Calu3 (cell line): ENCODE data around the gene EPOP. TPM values are rescaled to one million over a fixed set of nuclear protein-coding genes. Genes with fewer than 3 reads are reported as not detected.

Experiments
- BruUV-seq: library from RNA; stranded (reverse); fragments of 400-500 nt; replicated peaks from 2 replicates; lab custom pipeline; 2021; lab: Mats Ljungman, UMichigan
- CTCF ChIA-PET: fragments of 300-600 bp; sonication (Branson Sonifier 250); formaldehyde crosslinking; loops from one replicate; lab custom pipeline; 2022; ENCODE audit warnings: antibody characterized with exemption; lab: Charles Lee
- DNase-seq: peaks from one replicate; pipeline ENCODE4 v3.0.0; 2022
- H3K27ac Mint-ChIP-seq: one replicate; pipeline ENCODE4 v1.8.0; 2022; ENCODE audit warnings: mixed read lengths; ENCODE audit not compliant: unreplicated experiment
- H3K27me3 Mint-ChIP-seq: one replicate; pipeline ENCODE4 v1.8.0; 2022; ENCODE audit warnings: mixed read lengths; ENCODE audit not compliant: unreplicated experiment
- H3K36me3 Mint-ChIP-seq: one replicate; pipeline ENCODE4 v1.8.0; 2022; ENCODE audit warnings: mild to moderate bottlenecking, moderate library complexity, mixed read lengths; ENCODE audit not compliant: insufficient read depth, unreplicated experiment
- H3K4me1 Mint-ChIP-seq: one replicate; pipeline ENCODE4 v1.8.0; 2022; ENCODE audit warnings: mild to moderate bottlenecking, low read depth, mixed read lengths; ENCODE audit not compliant: unreplicated experiment
- H3K4me3 Mint-ChIP-seq: one replicate; pipeline ENCODE4 v1.8.0; 2022; ENCODE audit warnings: mild to moderate bottlenecking, low read depth, moderate library complexity, mixed read lengths; ENCODE audit not compliant: unreplicated experiment
- H3K9me3 Mint-ChIP-seq: one replicate; pipeline ENCODE4 v1.8.0; 2022; ENCODE audit warnings: low read depth, mixed read lengths; ENCODE audit not compliant: unreplicated experiment
- intact Hi-C: fragments of 100-400 bp; cut with micrococcal nuclease; formaldehyde crosslinking; loops from one replicate; pipeline ENCODE4 v1.10.0; 2022; ENCODE audit not compliant: unreplicated experiment
- total RNA-seq: library from RNA; stranded (reverse); gene quantifications from 2 replicates; pipeline ENCODE4 v1.2.3, GENCODE V29; 2022
- TF ChIP-seq, protein P1 (sequence below): fragments of 200-600 bp; IDR thresholded peaks from one replicate; pipeline ENCODE4 v1.8.0; 2022; ENCODE audit warnings: antibody characterized with exemption; ENCODE audit not compliant: unreplicated experiment

EPOP gene
- total RNA-seq, 1 experiment from 2014 or later: 15.3 TPM

DNA sequence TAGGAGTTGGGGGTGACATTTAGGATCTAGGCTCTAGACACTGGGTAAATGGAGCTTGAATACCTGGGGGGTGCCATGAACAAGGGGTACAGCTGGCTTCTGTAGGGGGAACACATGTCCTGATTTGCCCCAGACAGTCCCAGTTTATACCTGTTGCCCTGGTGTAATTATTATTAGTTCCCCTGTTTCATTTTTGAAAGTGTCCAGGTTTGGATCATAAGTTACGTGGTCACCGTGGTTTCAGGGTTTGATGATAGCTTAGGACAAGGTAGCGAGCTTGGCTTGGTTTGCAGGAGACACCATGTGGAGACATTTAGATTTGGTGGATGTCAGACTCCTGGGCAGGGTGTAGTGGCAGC, 35.8 kb upstream of the EPOP start:
- intact Hi-C loops: no loop called here
- Mint-ChIP-seq H3K27ac (no peak overlapping the region), H3K4me3 (no peak overlapping the region), H3K27me3 (no peaks in the 10 kb centered on the region), H3K36me3 (peaks cover 83% of the 10 kb centered on the region), H3K9me3 (no peaks in the 10 kb centered on the region), H3K4me1 (peaks cover 32% of the 10 kb centered on the region)
- no peak for DNase-seq
- TF ChIP-seq, protein P1, sequence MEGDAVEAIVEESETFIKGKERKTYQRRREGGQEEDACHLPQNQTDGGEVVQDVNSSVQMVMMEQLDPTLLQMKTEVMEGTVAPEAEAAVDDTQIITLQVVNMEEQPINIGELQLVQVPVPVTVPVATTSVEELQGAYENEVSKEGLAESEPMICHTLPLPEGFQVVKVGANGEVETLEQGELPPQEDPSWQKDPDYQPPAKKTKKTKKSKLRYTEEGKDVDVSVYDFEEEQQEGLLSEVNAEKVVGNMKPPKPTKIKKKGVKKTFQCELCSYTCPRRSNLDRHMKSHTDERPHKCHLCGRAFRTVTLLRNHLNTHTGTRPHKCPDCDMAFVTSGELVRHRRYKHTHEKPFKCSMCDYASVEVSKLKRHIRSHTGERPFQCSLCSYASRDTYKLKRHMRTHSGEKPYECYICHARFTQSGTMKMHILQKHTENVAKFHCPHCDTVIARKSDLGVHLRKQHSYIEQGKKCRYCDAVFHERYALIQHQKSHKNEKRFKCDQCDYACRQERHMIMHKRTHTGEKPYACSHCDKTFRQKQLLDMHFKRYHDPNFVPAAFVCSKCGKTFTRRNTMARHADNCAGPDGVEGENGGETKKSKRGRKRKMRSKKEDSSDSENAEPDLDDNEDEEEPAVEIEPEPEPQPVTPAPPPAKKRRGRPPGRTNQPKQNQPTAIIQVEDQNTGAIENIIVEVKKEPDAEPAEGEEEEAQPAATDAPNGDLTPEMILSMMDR: no peak
- no TSS peak for BruUV-seq
- CTCF ChIA-PET: interaction anchor here (0.7 kb wide), 1 partner anchor 107 kb away, joined by 3 read pairs; no protein-coding TSS in a partner anchor

DNA sequence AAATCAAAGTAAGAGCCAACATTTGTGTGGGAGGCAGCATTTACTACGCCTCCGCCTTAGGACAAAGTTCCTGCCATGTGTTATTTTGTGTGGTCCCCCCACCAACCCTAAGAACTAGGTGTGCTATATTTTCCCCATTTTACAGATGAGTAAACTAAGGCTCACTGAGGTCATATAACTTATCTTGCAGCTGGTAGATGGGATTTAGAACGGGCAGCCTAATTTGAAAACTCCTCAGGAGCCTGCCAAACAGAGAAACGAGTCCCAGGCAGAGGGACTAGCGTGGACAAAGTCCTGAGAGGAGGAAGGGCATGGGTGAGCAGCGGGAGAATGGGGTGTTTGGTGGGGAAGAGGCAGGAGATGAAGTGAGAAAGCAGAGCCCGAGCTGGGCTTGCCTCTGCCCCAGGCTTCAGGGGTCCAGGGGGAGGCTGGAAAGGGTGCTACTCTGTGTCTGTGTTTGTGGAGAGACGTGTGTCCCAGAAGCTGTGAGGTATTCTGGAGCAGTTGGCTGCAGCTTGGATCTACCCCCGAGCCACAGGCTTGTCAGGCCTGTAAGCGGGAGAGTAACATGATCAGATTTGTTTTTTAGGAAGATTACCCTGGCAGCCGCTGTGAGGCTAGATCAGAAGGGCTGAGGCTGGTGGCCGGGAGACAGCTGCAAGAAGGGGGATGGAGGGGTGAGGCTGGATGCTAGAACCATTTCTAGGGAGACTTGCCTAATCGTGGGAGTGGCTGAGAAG, 35.3 kb upstream of the EPOP start:
- TF ChIP-seq, protein P1: no peak
- H3K36me3 Mint-ChIP-seq: peaks cover 84% of the 10 kb centered on the region
- no peak for DNase-seq
- no peak overlapping the region for H3K4me3 Mint-ChIP-seq
- no TSS peak for BruUV-seq
- H3K9me3 Mint-ChIP-seq: no peaks in the 10 kb centered on the region
- CTCF ChIA-PET: interaction anchor here (0.5 to 1.2 kb wide), 2 partner anchors 9 to 185 kb away, joined by 3 read pairs; no protein-coding TSS in a partner anchor
- peaks cover 32% of the 10 kb centered on the region for H3K4me1 Mint-ChIP-seq
- no peak overlapping the region for H3K27ac Mint-ChIP-seq
- intact Hi-C loops: no loop called here
- no peaks in the 10 kb centered on the region for H3K27me3 Mint-ChIP-seq

DNA sequence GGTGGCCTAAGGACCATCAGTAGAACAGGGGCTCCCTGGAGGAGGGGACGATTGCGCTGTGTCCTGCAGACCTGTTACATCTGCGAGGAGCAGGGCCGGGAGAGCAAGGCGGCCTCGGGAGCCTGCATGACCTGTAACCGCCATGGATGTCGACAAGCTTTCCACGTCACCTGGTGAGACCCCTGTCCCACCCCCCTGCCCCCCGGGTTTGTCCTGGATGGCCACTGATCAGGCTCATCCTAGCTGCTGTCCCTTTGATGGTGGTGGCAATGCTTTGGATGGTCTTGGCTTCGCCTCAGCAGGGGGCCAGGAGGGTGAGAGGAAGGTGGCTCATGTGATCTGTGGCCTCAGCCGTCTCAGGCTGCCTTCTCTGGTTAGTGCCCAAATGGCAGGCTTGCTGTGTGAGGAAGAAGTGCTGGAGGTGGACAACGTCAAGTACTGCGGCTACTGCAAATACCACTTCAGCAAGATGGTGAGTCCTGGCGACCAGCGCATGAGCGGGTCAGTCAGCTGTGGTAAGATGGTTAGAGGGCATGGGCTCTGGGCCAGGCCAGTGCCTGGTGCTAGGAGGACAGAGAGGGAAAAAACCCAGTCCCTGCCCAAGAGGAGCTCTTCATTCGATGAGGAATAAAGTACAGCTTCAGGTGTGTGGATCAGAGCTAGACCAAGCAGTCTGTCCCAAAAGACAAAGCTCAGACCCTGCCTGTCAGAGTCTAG, 34.5 kb upstream of the EPOP start:
- Mint-ChIP-seq H3K4me1 (peaks cover 37% of the 10 kb centered on the region), H3K4me3 (no peak overlapping the region), H3K27me3 (no peaks in the 10 kb centered on the region), H3K27ac (no peak overlapping the region), H3K9me3 (no peaks in the 10 kb centered on the region), H3K36me3 (peaks cover 84% of the 10 kb centered on the region)
- BruUV-seq: no TSS peak
- TF ChIP-seq, protein P1: no peak
- CTCF ChIA-PET: interaction anchor here (0.5 to 1.2 kb wide), 2 partner anchors 9 to 184 kb away, joined by 3 read pairs; no protein-coding TSS in a partner anchor
- intact Hi-C loops: no loop called here
- DNase-seq: no peak

GRCh38 chr17:38707678-38708351, 33.1 kb upstream of the EPOP start:
- H3K4me1 Mint-ChIP-seq: peaks cover 40% of the 10 kb centered on the region
- TF ChIP-seq, protein P1: no peak
- no peaks in the 10 kb centered on the region for H3K9me3 Mint-ChIP-seq
- CTCF ChIA-PET: interaction anchor here (0.7 to 2.8 kb wide), 3 partner anchors 27 to 42 kb away, joined by 3 to 9 read pairs (median 4); no protein-coding TSS in a partner anchor
- intact Hi-C loops: no loop called here
- no peaks in the 10 kb centered on the region for H3K27me3 Mint-ChIP-seq
- no peak for DNase-seq
- H3K36me3 Mint-ChIP-seq: peaks cover 90% of the 10 kb centered on the region
- no TSS peak for BruUV-seq
- H3K4me3 Mint-ChIP-seq: peak overlapping the region; percentile 85
- no peak overlapping the region for H3K27ac Mint-ChIP-seq
